OCI-LY7 (cell line): ENCODE results near the gene RHOXF2. TPM values are rescaled to one million over a fixed set of nuclear protein-coding genes. Genes with fewer than 3 reads are reported as not detected.
"Not testable (repeated sequence)": the region's sequence is repeated elsewhere in the genome, so short reads cannot be mapped to it uniquely, and the experiment has no call there.

Source experiments
- Bru-seq: library from RNA; stranded (reverse); fragments of 400-500 nt; gene quantifications from one replicate; lab custom pipeline; 2021; lab: Mats Ljungman, UMichigan
- BruChase-seq, 2 experiments: library from RNA; stranded (reverse); fragments of 400-500 nt; gene quantifications; one replicate each; lab custom pipeline; 2021; lab: Mats Ljungman, UMichigan
- BruUV-seq: library from RNA; stranded (reverse); fragments of 400-500 nt; replicated peaks from 2 replicates; lab custom pipeline; 2021; lab: Mats Ljungman, UMichigan
- CTCF ChIA-PET: fragments of 300-600 bp; sonication (Branson Sonifier 250); formaldehyde crosslinking; loops from one replicate; lab custom pipeline; 2022; ENCODE audit warnings: antibody characterized with exemption; ENCODE audit not compliant: unreplicated experiment; lab: Charles Lee
- POLR2A ChIA-PET: fragments of 300-600 bp; sonication (Branson Sonifier 250); formaldehyde crosslinking; loops from one replicate; lab custom pipeline; 2022; ENCODE audit warnings: antibody characterized with exemption; lab: Charles Lee
- DNase-seq: peaks from one replicate; pipeline ENCODE4 v3.0.0-alpha.2; 2015; ENCODE audit warnings: low spot score
- H2AFZ ChIP-seq: fragments of 200-600 bp; sonication (generic), shearing (Covaris generic); 2 replicates; pipeline ENCODE4 v1.6.1; 2014; ENCODE audit warnings: mild to moderate bottlenecking, antibody characterized with exemption, low read length, moderate library complexity
- H3K27ac ChIP-seq: fragments of 200-600 bp; sonication (generic); 2 replicates; pipeline ENCODE4 v1.5.1; 2014; ENCODE audit warnings: mixed run types, low read depth, mild to moderate bottlenecking, moderate library complexity, low read length, inconsistent platforms; ENCODE audit not compliant: poor library complexity, severe bottlenecking
- H3K36me3 ChIP-seq: fragments of 200-600 bp; sonication (generic); 2 replicates; pipeline ENCODE4 v1.6.1; 2014; ENCODE audit warnings: mild to moderate bottlenecking, antibody characterized with exemption, low read length, moderate library complexity, mixed read lengths; ENCODE audit not compliant: insufficient read depth
- H3K4me1 ChIP-seq: fragments of 200-600 bp; sonication (generic); 2 replicates; pipeline ENCODE4 v1.5.1; 2014; ENCODE audit warnings: mild to moderate bottlenecking, low read length; ENCODE audit not compliant: insufficient read depth, poor library complexity, severe bottlenecking
- H3K4me2 ChIP-seq: fragments of 200-600 bp; sonication (generic); 2 replicates; pipeline ENCODE4 v1.6.1; 2014; ENCODE audit warnings: mild to moderate bottlenecking, low read length
- H3K4me3 ChIP-seq: fragments of 200-600 bp; sonication (generic); 2 replicates; pipeline ENCODE4 v1.5.1; 2014; ENCODE audit warnings: mild to moderate bottlenecking, low read depth, low read length; ENCODE audit not compliant: poor library complexity, severe bottlenecking
- H3K79me2 ChIP-seq: fragments of 200-600 bp; sonication (generic); 2 replicates; pipeline ENCODE4 v1.6.1; 2016; ENCODE audit warnings: low read depth, mild to moderate bottlenecking, low read length, moderate library complexity, mixed read lengths; ENCODE audit not compliant: insufficient read depth
- H3K9me2 ChIP-seq: fragments of 200-600 bp; sonication (generic); 2 replicates; pipeline ENCODE4 v1.6.1; 2016; ENCODE audit warnings: mild to moderate bottlenecking, low read length, mixed read lengths; ENCODE audit not compliant: insufficient read depth
- H3K9me3 ChIP-seq: fragments of 200-600 bp; sonication (generic); 2 replicates; pipeline ENCODE4 v1.6.1; 2014; ENCODE audit warnings: mild to moderate bottlenecking, mixed run types, low read length, mixed read lengths
- H4K20me1 ChIP-seq: fragments of 200-600 bp; sonication (generic); 2 replicates; pipeline ENCODE4 v1.6.1; 2014; ENCODE audit warnings: mild to moderate bottlenecking, antibody characterized with exemption, low read length, moderate library complexity, mixed read lengths; ENCODE audit not compliant: insufficient read depth
- EZH2phosphoT487 ChIP-seq: fragments of 200-600 bp; sonication (generic); IDR thresholded peaks from 2 replicates; pipeline ENCODE4 v1.6.1; 2018; ENCODE audit warnings: low read depth, borderline replicate concordance, mild to moderate bottlenecking, mixed run types, antibody characterized with exemption, low read length, moderate library complexity, mixed read lengths
- intact Hi-C: fragments of 100-400 bp; cut with micrococcal nuclease; formaldehyde crosslinking; loops from one replicate; pipeline ENCODE4 v1.10.0; 2022; ENCODE audit not compliant: unreplicated experiment
- long read RNA-seq: library from polyadenylated mRNA; stranded (forward); transcript quantifications from one replicate; pipeline ENCODE4 v2.0.0, GENCODE V29; 2022
- total RNA-seq, 2 experiments: library from RNA; depleted of rRNA in 1 of 2; stranded (reverse); fragments of >200 nt in 1 of 2; shearing (Covaris generic) in 1 of 2; gene quantifications; 2 replicates each; pipeline ENCODE4 v1.2.3, GENCODE V29; 2014 to 2022
- TF ChIP-seq, protein P1 (sequence below): fragments of 200-600 bp; sonication (generic); conservative IDR thresholded peaks from 2 replicates; pipeline ENCODE4 v1.5.1; 2014; ENCODE audit warnings: mild to moderate bottlenecking, antibody characterized with exemption, low read length, moderate library complexity, mixed read lengths

RHOXF2 gene
- not detected in 2 replicates for total RNA-seq (2014; rRNA removed; shearing (Covaris generic))
- total RNA-seq (2022) = not detected in 2 replicates
- not detected for Bru-seq, nascent RNA
- not detected for BruChase-seq, experiment 1, labeled RNA remaining after a 6-hour chase
- BruChase-seq, experiment 2, labeled RNA remaining after a 2-hour chase = not detected
- long read RNA-seq = 0 reads

GRCh38 chrX:120158313-120158712 lies at the start of gene RHOXF2:
RHOXF2 (plus strand) TSS chrX:120158613; CDS start chrX:120158751, 138 bp downstream.
- H3K36me3 ChIP-seq, DNase-seq, CTCF ChIA-PET, H2AFZ ChIP-seq, H3K4me2 ChIP-seq, H3K4me1 ChIP-seq, H3K27ac ChIP-seq, intact Hi-C loops, H3K9me2 ChIP-seq, H4K20me1 ChIP-seq, H3K79me2 ChIP-seq, POLR2A ChIA-PET, H3K9me3 ChIP-seq, H3K4me3 ChIP-seq, BruUV-seq: not testable (repeated sequence)

DNA sequence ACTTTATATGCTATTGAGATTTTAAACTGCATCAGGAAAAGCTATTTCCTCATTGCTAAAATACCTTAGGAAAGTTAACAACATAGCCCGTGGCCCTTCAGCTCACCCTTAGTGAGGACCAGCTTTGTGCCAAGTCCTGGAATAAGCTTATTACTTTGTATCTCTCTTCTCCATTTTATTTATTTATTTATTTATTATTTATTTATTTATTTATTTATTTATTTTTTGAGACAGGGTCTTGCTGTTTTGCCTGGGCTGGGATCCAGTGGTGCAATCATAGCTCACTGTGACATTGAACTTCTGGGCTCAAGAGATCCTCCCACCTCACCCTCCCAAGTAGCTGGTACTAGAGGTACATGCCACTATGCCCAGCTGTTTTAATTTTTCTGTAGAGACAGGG lies 49.0 kb upstream of the RHOXF2 start:
- Histone ChIP-seq H3K9me3 (no peaks in the 10 kb centered on the region), H3K4me3 (no peak overlapping the region), H3K4me2 (no peak overlapping the region), H2AFZ (no peak overlapping the region), H3K79me2 (no peaks in the 10 kb centered on the region), H3K4me1 (no peaks in the 10 kb centered on the region), H3K36me3 (no peaks in the 10 kb centered on the region), H3K27ac (no peak overlapping the region), H4K20me1 (no peaks in the 10 kb centered on the region), H3K9me2 (no peaks in the 10 kb centered on the region)
- no peak for DNase-seq
- ChIA-PET POLR2A (interaction anchor here (1.0 kb wide), 1 partner anchor 12 kb away, joined by 3 read pairs; no protein-coding TSS in a partner anchor), CTCF (no interaction called here)
- no TSS peak for BruUV-seq
- intact Hi-C loops = no loop called here
- TF ChIP-seq EZH2phosphoT487 = no peak
- TF ChIP-seq, protein P1, sequence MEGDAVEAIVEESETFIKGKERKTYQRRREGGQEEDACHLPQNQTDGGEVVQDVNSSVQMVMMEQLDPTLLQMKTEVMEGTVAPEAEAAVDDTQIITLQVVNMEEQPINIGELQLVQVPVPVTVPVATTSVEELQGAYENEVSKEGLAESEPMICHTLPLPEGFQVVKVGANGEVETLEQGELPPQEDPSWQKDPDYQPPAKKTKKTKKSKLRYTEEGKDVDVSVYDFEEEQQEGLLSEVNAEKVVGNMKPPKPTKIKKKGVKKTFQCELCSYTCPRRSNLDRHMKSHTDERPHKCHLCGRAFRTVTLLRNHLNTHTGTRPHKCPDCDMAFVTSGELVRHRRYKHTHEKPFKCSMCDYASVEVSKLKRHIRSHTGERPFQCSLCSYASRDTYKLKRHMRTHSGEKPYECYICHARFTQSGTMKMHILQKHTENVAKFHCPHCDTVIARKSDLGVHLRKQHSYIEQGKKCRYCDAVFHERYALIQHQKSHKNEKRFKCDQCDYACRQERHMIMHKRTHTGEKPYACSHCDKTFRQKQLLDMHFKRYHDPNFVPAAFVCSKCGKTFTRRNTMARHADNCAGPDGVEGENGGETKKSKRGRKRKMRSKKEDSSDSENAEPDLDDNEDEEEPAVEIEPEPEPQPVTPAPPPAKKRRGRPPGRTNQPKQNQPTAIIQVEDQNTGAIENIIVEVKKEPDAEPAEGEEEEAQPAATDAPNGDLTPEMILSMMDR = no peak

- no peaks in the 10 kb centered on the region for H4K20me1 ChIP-seq
- H3K9me3 ChIP-seq = no peaks in the 10 kb centered on the region
- no peak overlapping the region for H2AFZ ChIP-seq
- no peak overlapping the region for H3K27ac ChIP-seq
- no peaks in the 10 kb centered on the region for H3K9me2 ChIP-seq
- intact Hi-C loops = no loop called here
- CTCF ChIA-PET = no interaction called here
- no TSS peak for BruUV-seq
- no peaks in the 10 kb centered on the region for H3K79me2 ChIP-seq
- H3K4me1 ChIP-seq = no peaks in the 10 kb centered on the region
- no peak overlapping the region for H3K4me3 ChIP-seq
- DNase-seq = no peak
- TF ChIP-seq, protein P1 = no peak
- no peak for TF ChIP-seq EZH2phosphoT487
- POLR2A ChIA-PET = no interaction called here
- no peaks in the 10 kb centered on the region for H3K36me3 ChIP-seq
- no peak overlapping the region for H3K4me2 ChIP-seq
These were observed 46.8 kb upstream of the RHOXF2 start for GRCh38 chrX:120111611-120112010.
